HepG2 (cell line): ENCODE results near the gene BET1L. TPM values are rescaled to one million over a fixed set of nuclear protein-coding genes. Genes with fewer than 3 reads are reported as not detected.

ENCODE experiments used
- AGO1 ChIP-seq: fragments of 200-400 bp; formaldehyde crosslinking; IDR thresholded peaks from 2 replicates; pipeline ENCODE4 v1.6.1; 2017; ENCODE audit warnings: mild to moderate bottlenecking, low read depth, low read length, moderate library complexity; ENCODE audit not compliant: poor library complexity, severe bottlenecking
- EZH2 ChIP-seq: conservative IDR thresholded peaks from 2 replicates; pipeline ENCODE4 v1.6.1; 2012; ENCODE audit warnings: mild to moderate bottlenecking, low read depth, low read length, moderate library complexity
- GPN1 ChIP-seq: sonication (generic); formaldehyde crosslinking; IDR thresholded peaks from 2 replicates; pipeline ENCODE4 v1.5.1; 2020; ENCODE audit warnings: missing genetic modification reagents, borderline replicate concordance
- IRX3 ChIP-seq: sonication (generic); formaldehyde crosslinking; IDR thresholded peaks from 2 replicates; pipeline ENCODE4 v1.8.1; 2023; ENCODE audit warnings: mild to moderate bottlenecking, low read depth, missing genetic modification reagents, borderline replicate concordance
- KAT2B ChIP-seq: fragments of 150-350 bp; IDR thresholded peaks from 2 replicates; pipeline ENCODE4 v1.6.1; 2014; ENCODE audit warnings: low read depth, low read length, borderline replicate concordance
- KLF12 ChIP-seq: sonication (generic); formaldehyde crosslinking; IDR thresholded peaks from 2 replicates; pipeline ENCODE4 v1.4.0; 2020; ENCODE audit warnings: missing genetic modification reagents, borderline replicate concordance
- LCORL ChIP-seq, 2 experiments: fragments of 450-650 bp in 1 of 2; sonication (generic) in 1 of 2; formaldehyde crosslinking in 1 of 2; IDR thresholded peaks; 2 replicates each; pipeline versions ENCODE4 v1.5.0 to v1.6.1; 2017 to 2020; ENCODE audit warnings: antibody characterized with exemption in 1 of 2, missing genetic modification reagents in 1 of 2
- MAFG ChIP-seq: sonication (generic); formaldehyde crosslinking; IDR thresholded peaks from 2 replicates; pipeline ENCODE4 v1.5.1; 2020; ENCODE audit warnings: mild to moderate bottlenecking, missing genetic modification reagents
- SAP130 ChIP-seq: IDR thresholded peaks from 2 replicates; pipeline ENCODE4 v1.6.1; 2016; ENCODE audit warnings: low read depth
- SIN3A ChIP-seq: IDR thresholded peaks from 2 replicates; pipeline ENCODE4 v1.6.1; 2011; ENCODE audit warnings: low read depth, mild to moderate bottlenecking, control low read depth, low read length, borderline replicate concordance
- SRF ChIP-seq: IDR thresholded peaks from 2 replicates; pipeline ENCODE4 v1.6.1; 2011; ENCODE audit warnings: mild to moderate bottlenecking, low read depth, low read length, moderate library complexity
- TGIF2 ChIP-seq: IDR thresholded peaks from 2 replicates; pipeline ENCODE4 v1.6.1; 2016; ENCODE audit warnings: control low read depth, missing compliant biosample characterization
- U2AF2 ChIP-seq: fragments of 200-400 bp; formaldehyde crosslinking; IDR thresholded peaks from 2 replicates; pipeline ENCODE4 v1.6.1; 2017; ENCODE audit warnings: low read depth, mild to moderate bottlenecking, low read length
- ZBTB3 ChIP-seq: sonication (generic); formaldehyde crosslinking; IDR thresholded peaks from 2 replicates; pipeline ENCODE4 v1.4.0; 2020; ENCODE audit warnings: low read depth, mild to moderate bottlenecking, moderate library complexity, missing genetic modification reagents, borderline replicate concordance
- ZC3H4 ChIP-seq: sonication (generic); formaldehyde crosslinking; IDR thresholded peaks from 2 replicates; pipeline ENCODE4 v1.4.0; 2020; ENCODE audit warnings: missing genetic modification reagents, borderline replicate concordance
- ZNF34 ChIP-seq: sonication (generic); formaldehyde crosslinking; IDR thresholded peaks from 2 replicates; pipeline ENCODE4 v1.4.0; 2020; ENCODE audit warnings: mild to moderate bottlenecking, missing genetic modification reagents, borderline replicate concordance
- ZNF451 ChIP-seq: sonication (generic); formaldehyde crosslinking; IDR thresholded peaks from 2 replicates; pipeline ENCODE4 v1.5.0; 2020; ENCODE audit warnings: mild to moderate bottlenecking, missing genetic modification reagents
- ZNF564 ChIP-seq: sonication (generic); formaldehyde crosslinking; IDR thresholded peaks from 2 replicates; pipeline ENCODE4 v1.8.1; 2023; ENCODE audit warnings: mild to moderate bottlenecking, missing genetic modification reagents
- ZNF629 ChIP-seq: sonication (generic); formaldehyde crosslinking; conservative IDR thresholded peaks from 2 replicates; pipeline ENCODE4 v1.5.0; 2020; ENCODE audit warnings: missing genetic modification reagents
- ZNF652 ChIP-seq: IDR thresholded peaks from 2 replicates; pipeline ENCODE4 v1.6.1; 2016; ENCODE audit warnings: low read depth, borderline replicate concordance
- ZNF790 ChIP-seq: sonication (generic); formaldehyde crosslinking; IDR thresholded peaks from 2 replicates; pipeline ENCODE4 v1.8.0; 2022; ENCODE audit warnings: missing genetic modification reagents, mild to moderate bottlenecking, borderline replicate concordance
- ZNF878 ChIP-seq: sonication (generic); formaldehyde crosslinking; IDR thresholded peaks from 2 replicates; pipeline ENCODE4 v1.8.1; 2023; ENCODE audit warnings: mild to moderate bottlenecking, missing genetic modification reagents, moderate library complexity
- polyA plus RNA-seq, 8 experiments: library from polyadenylated mRNA; depleted of rRNA in 3 of 8; stranded (reverse) in 7 of 8; unstranded in 1 of 8; fragments of >200 nt; fragmentation: Illumina TruSeq in 4 of 8; extraction: Trizol in 4 of 8; gene quantifications; 2 replicates each; pipeline versions ENCODE4 v1.2.1 to v1.2.3, GENCODE V29; 2011 to 2016; ENCODE audit warnings: low read depth in 4 of 8, missing spikeins in 1 of 8, mixed read lengths in 1 of 8; ENCODE audit not compliant: insufficient read depth in 1 of 8
- total RNA-seq, 5 experiments: library from RNA; depleted of rRNA; stranded (reverse); fragments of >200 nt; fragmentation: Illumina TruSeq; extraction: Trizol; gene quantifications; 2 replicates each; pipeline ENCODE4 v1.2.3, GENCODE V29; 2016; ENCODE audit warnings: low read depth in 1 of 5
- TF ChIP-seq, protein P1 (sequence below): sonication (generic); formaldehyde crosslinking; IDR thresholded peaks from 2 replicates; pipeline ENCODE4 v1.5.1; 2020; ENCODE audit warnings: mild to moderate bottlenecking, missing genetic modification reagents, moderate library complexity
- TF ChIP-seq, protein P2 (sequence below): fragments of 450-650 bp; IDR thresholded peaks from 2 replicates; pipeline ENCODE4 v1.6.1; 2017; ENCODE audit warnings: mild to moderate bottlenecking

BET1L gene
- total and polyA plus RNA-seq, 2 of the 13 experiments (the other 11 are each of a cell fraction or from before 2014, with no cell fraction given), result 26.2 to 59.6 TPM

DNA sequence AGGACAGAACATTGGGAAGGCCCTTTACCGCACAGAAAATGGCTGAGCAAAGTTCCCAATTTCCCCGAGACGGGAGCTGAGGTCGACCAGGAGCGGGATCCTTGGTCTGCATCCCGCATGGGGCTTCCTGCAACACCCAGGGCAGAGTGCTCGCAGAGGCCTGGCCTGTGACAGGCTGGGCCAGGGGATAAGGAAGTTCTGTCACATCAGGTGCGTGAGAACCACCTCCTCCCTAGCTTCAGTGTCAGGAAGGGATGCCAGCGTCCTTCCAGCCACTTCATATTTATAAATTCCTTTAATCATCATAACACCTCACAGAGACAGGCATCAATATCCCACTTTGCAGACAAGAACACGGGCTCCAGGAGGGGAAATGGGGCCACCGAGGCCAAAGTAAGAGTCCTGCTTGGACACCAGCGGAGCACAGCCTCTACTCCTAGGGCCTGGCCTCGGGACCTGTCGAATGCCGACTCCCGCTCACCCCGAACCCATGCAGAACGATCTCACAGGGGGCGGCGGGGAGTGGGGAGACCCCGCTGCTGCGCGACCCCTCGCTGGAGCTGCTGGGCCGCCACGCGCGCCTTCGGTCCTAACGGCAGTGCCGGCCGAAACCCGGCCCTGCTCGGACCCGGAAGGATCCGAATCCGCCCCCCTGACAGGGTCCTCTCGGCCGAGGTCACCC lies 532 bp downstream of the BET1L start (continued):
- TF ChIP-seq, protein P1, sequence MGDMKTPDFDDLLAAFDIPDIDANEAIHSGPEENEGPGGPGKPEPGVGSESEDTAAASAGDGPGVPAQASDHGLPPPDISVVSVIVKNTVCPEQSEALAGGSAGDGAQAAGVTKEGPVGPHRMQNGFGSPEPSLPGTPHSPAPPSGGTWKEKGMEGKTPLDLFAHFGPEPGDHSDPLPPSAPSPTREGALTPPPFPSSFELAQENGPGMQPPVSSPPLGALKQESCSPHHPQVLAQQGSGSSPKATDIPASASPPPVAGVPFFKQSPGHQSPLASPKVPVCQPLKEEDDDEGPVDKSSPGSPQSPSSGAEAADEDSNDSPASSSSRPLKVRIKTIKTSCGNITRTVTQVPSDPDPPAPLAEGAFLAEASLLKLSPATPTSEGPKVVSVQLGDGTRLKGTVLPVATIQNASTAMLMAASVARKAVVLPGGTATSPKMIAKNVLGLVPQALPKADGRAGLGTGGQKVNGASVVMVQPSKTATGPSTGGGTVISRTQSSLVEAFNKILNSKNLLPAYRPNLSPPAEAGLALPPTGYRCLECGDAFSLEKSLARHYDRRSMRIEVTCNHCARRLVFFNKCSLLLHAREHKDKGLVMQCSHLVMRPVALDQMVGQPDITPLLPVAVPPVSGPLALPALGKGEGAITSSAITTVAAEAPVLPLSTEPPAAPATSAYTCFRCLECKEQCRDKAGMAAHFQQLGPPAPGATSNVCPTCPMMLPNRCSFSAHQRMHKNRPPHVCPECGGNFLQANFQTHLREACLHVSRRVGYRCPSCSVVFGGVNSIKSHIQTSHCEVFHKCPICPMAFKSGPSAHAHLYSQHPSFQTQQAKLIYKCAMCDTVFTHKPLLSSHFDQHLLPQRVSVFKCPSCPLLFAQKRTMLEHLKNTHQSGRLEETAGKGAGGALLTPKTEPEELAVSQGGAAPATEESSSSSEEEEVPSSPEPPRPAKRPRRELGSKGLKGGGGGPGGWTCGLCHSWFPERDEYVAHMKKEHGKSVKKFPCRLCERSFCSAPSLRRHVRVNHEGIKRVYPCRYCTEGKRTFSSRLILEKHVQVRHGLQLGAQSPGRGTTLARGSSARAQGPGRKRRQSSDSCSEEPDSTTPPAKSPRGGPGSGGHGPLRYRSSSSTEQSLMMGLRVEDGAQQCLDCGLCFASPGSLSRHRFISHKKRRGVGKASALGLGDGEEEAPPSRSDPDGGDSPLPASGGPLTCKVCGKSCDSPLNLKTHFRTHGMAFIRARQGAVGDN, result no peak
- TF ChIP-seq SAP130 (CRISPR knock-in tag) (no peak), IRX3 (CRISPR knock-in tag) (no peak), GPN1 (CRISPR knock-in tag) (no peak), ZNF652 (no peak), MAFG (CRISPR knock-in tag) (no peak), ZNF34 (no peak), AGO1 (no peak), U2AF2 (no peak), ZBTB3 (0 out of 2 replicates have a peak, but pooled peaks have one; percentile 0), TGIF2 (CRISPR knock-in tag) (no peak), ZNF564 (CRISPR knock-in tag) (no peak), ZNF790 (0 out of 2 replicates have a peak, but pooled peaks have one; percentile 43), ZC3H4 (no peak), SIN3A (no peak), ZNF878 (CRISPR knock-in tag) (no peak), ZNF629 (CRISPR knock-in tag) (no peak), KLF12 (CRISPR knock-in tag) (no peak), ZNF451 (no peak), SRF (no peak), EZH2 (no peak), LCORL (IDR thresholded peaks at IDR 0.05) (no peak), LCORL (CRISPR knock-in tag; IDR thresholded peaks at IDR 0.05) (no peak; the same call in 1 of the 2 replicates), KAT2B (no peak)
- TF ChIP-seq, protein P2, sequence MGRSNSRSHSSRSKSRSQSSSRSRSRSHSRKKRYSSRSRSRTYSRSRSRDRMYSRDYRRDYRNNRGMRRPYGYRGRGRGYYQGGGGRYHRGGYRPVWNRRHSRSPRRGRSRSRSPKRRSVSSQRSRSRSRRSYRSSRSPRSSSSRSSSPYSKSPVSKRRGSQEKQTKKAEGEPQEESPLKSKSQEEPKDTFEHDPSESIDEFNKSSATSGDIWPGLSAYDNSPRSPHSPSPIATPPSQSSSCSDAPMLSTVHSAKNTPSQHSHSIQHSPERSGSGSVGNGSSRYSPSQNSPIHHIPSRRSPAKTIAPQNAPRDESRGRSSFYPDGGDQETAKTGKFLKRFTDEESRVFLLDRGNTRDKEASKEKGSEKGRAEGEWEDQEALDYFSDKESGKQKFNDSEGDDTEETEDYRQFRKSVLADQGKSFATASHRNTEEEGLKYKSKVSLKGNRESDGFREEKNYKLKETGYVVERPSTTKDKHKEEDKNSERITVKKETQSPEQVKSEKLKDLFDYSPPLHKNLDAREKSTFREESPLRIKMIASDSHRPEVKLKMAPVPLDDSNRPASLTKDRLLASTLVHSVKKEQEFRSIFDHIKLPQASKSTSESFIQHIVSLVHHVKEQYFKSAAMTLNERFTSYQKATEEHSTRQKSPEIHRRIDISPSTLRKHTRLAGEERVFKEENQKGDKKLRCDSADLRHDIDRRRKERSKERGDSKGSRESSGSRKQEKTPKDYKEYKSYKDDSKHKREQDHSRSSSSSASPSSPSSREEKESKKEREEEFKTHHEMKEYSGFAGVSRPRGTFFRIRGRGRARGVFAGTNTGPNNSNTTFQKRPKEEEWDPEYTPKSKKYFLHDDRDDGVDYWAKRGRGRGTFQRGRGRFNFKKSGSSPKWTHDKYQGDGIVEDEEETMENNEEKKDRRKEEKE, result no peak
